ENCODE results near the gene LECT2. TPM values are rescaled to one million over a fixed set of nuclear protein-coding genes. Genes with fewer than 3 reads are reported as not detected.

LECT2 gene
- total RNA-seq (2021; ENCODE audit: unreplicated experiment): not detected
- not detected in 2 replicates for polyA plus RNA-seq (2012)
- Bru-seq, nascent RNA: not detected
- BruChase-seq, experiment 1, labeled RNA remaining after a 6-hour chase: not detected
- BruChase-seq, experiment 2, labeled RNA remaining after a 2-hour chase: not detected
- long read RNA-seq: 0 reads

- TF ChIP-seq SRF (IDR thresholded peaks at IDR 0.05; ENCODE audit: low read depth) (no peak), EZH2 (IDR thresholded peaks at IDR 0.05) (no peak), CEBPB (IDR thresholded peaks at IDR 0.05; ENCODE audit: low read depth) (no peak), SP1 (IDR thresholded peaks at IDR 0.05; ENCODE audit: low read depth) (no peak), ATF3 (IDR thresholded peaks at IDR 0.05) (no peak), YY1 (IDR thresholded peaks at IDR 0.05; ENCODE audit: extremely low read depth, insufficient replicate concordance, low read depth, low read length) (no peak), RAD21 (IDR thresholded peaks at IDR 0.05; ENCODE audit: low read depth) (no peak), POLR2AphosphoS5 (IDR thresholded peaks at IDR 0.05; ENCODE audit: low read depth, low read length) (no peak), ZNF274 (IDR thresholded peaks at IDR 0.05; ENCODE audit: low read depth, low read length) (no peak), JUND (IDR thresholded peaks at IDR 0.05) (no peak), EGR1 (IDR thresholded peaks at IDR 0.05; ENCODE audit: low read depth) (no peak)
- H3K9me3 ChIP-seq (ENCODE audit: control insufficient read depth in 1 of 2, insufficient read depth in 1 of 2, low read depth in 1 of 2, low read length in 2 of 2): no peaks in the 10 kb centered on the region
- H4K20me1 ChIP-seq (ENCODE audit: insufficient read depth): no peaks in the 10 kb centered on the region
- no peak for DNase-seq (ENCODE audit: low read depth, low spot score)
- no peak within 1 kb of the TSS for H3K27ac ChIP-seq (ENCODE audit: low read depth, low read length)
- no peaks in the 10 kb centered on the region for H3K79me2 ChIP-seq (ENCODE audit: insufficient read depth, low read length)
- H3K36me3 ChIP-seq (ENCODE audit: control insufficient read depth in 1 of 2, insufficient read depth in 2 of 2, low read length in 2 of 2): no peaks in the 10 kb centered on the region
- H3K4me3 ChIP-seq (replicated peaks in 1 of 2; ENCODE audit: low read depth in 1 of 2, low read length in 2 of 2): no peak within 1 kb of the TSS
- H2AFZ ChIP-seq (ENCODE audit: low read depth, low read length, poor library complexity, severe bottlenecking): no peak within 1 kb of the TSS
- no peaks in the 10 kb centered on the region for H3K9me2 ChIP-seq (ENCODE audit: insufficient read depth)
- BruUV-seq (replicated peaks): no TSS peak
- ChIA-PET RAD21 (ENCODE audit: low non-redundant PET in 1 of 2, low total read pairs in 2 of 2, uncharacterized antibody in 2 of 2, unreplicated experiment in 2 of 2) (no interaction called here), POLR2A (no interaction called here), CTCF (no interaction called here)
- H3K9ac ChIP-seq (ENCODE audit: low read length): no peak within 1 kb of the TSS
- no peak for ATAC-seq
- intact Hi-C loops (cut with micrococcal nuclease): loop anchor here (5.0 kb wide), 1 partner anchor 498 kb away; no protein-coding TSS in a partner anchor
- no peaks in the 10 kb centered on the region for H3K4me1 ChIP-seq (ENCODE audit: control insufficient read depth in 1 of 2, insufficient read depth in 2 of 2, low read length in 2 of 2)
- peaks cover 14% of the 10 kb centered on the region; the same call in 1 of the 2 replicates for H3K27me3 ChIP-seq (ENCODE audit: insufficient read depth, low read length)
- no peak within 1 kb of the TSS for H3K4me2 ChIP-seq (ENCODE audit: low read length)
These were observed at the start of gene LECT2 for GRCh38 chr5:135954899-135955298. Gene LECT2, minus strand, starts transcription at chr5:135954983. Its CDS starts 150 bp downstream, at chr5:135954833.

GRCh38 chr5:136004436-136004835 is 49.7 kb upstream of the LECT2 start:
- H3K9me3 ChIP-seq (ENCODE audit: control insufficient read depth in 1 of 2, insufficient read depth in 1 of 2, low read depth in 1 of 2, low read length in 2 of 2): no peaks in the 10 kb centered on the region
- TF ChIP-seq ELF1 (IDR thresholded peaks at IDR 0.05; ENCODE audit: borderline replicate concordance, low read depth): no peak
- TF ChIP-seq ZFX (IDR thresholded peaks at IDR 0.05): no peak
- TF ChIP-seq ZNF274 (IDR thresholded peaks at IDR 0.05; ENCODE audit: low read depth, low read length): no peak
- TF ChIP-seq CEBPB (IDR thresholded peaks at IDR 0.05; ENCODE audit: low read depth): no peak
- no peak for TF ChIP-seq JUND (IDR thresholded peaks at IDR 0.05)
- ChIA-PET RAD21 (ENCODE audit: low non-redundant PET in 1 of 2, low total read pairs in 2 of 2, uncharacterized antibody in 2 of 2, unreplicated experiment in 2 of 2) (no interaction called here), CTCF (no interaction called here), POLR2A (no interaction called here)
- no peak overlapping the region for H3K27ac ChIP-seq (ENCODE audit: low read depth, low read length)
- H2AFZ ChIP-seq (ENCODE audit: low read depth, low read length, poor library complexity, severe bottlenecking): no peak overlapping the region
- H3K4me1 ChIP-seq (ENCODE audit: control insufficient read depth in 1 of 2, insufficient read depth in 2 of 2, low read length in 2 of 2): peaks cover 4 to 17% of the 10 kb centered on the region in 2 experiments; a peak in 2 of 4 replicates
- no peaks in the 10 kb centered on the region for H3K36me3 ChIP-seq (ENCODE audit: control insufficient read depth in 1 of 2, insufficient read depth in 2 of 2, low read length in 2 of 2)
- no peak overlapping the region for H3K4me3 ChIP-seq (replicated peaks in 1 of 2; ENCODE audit: low read depth in 1 of 2, low read length in 2 of 2)
- DNase-seq (ENCODE audit: low read depth, low spot score): no peak
- peaks cover 67% of the 10 kb centered on the region for H3K27me3 ChIP-seq (ENCODE audit: insufficient read depth, low read length)
- no TSS peak for BruUV-seq (replicated peaks)
- intact Hi-C loops (cut with micrococcal nuclease): loop anchor here (5.0 kb wide), 1 partner anchor 873 kb away; no protein-coding TSS in a partner anchor
- no peaks in the 10 kb centered on the region for H4K20me1 ChIP-seq (ENCODE audit: insufficient read depth)
- H3K4me2 ChIP-seq (ENCODE audit: low read length): no peak overlapping the region
- ATAC-seq: no peak
- H3K9me2 ChIP-seq (ENCODE audit: insufficient read depth): no peaks in the 10 kb centered on the region
- no peaks in the 10 kb centered on the region for H3K79me2 ChIP-seq (ENCODE audit: insufficient read depth, low read length)
- no peak overlapping the region for H3K9ac ChIP-seq (ENCODE audit: low read length)

Data from HCT116 (cell line).